ENCODE results near the gene GOLGA3.
"Not testable (repeated sequence)": the region's sequence is repeated elsewhere in the genome, so short reads cannot be mapped to it uniquely, and the experiment has no call there.

GRCh38 chr12:132791940-132792339 lies 36.7 kb downstream of the GOLGA3 start:
- TF ChIP-seq CTCF, POLR2A, EP300 (IDR thresholded peaks at IDR 0.05): not testable (repeated sequence)
